ENCODE measurements around the gene TLN1.

TLN1 gene

GRCh38 chr9:35743880-35744518, 12.0 kb upstream of the TLN1 start:
- Mint-ChIP-seq H3K9me3 (no peaks in the 10 kb centered on the region), H3K4me1 (ENCODE audit: low read depth) (peaks cover 48% of the 10 kb centered on the region), H3K4me3 (no peak overlapping the region), H3K36me3 (ENCODE audit: low read depth) (peaks cover 42% of the 10 kb centered on the region), H3K27me3 (no peaks in the 10 kb centered on the region), H3K27ac (no peak overlapping the region)

DNA sequence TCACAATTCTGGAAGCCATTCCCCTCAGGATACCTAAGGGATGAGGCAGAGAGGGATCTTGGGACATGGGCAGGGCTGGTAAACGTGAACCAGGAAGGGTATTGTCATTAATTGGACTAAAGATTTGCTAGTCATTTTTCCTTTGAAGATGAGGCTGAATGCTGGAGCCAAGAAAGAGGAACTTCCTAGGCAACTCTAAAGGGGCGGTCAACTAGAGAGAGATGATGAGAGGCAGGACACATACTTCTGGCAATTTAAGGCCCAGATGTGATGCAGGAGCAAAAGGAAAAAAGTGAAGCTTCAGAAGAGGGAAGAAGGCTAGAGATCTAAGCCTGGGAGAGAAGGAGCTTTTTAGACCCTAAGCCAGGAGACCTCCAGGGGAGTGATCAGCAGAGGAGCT, 11.5 kb upstream of the TLN1 start:
- no peak overlapping the region for H3K4me3 Mint-ChIP-seq
- peaks cover 48% of the 10 kb centered on the region for H3K4me1 Mint-ChIP-seq (ENCODE audit: low read depth)
- H3K27me3 Mint-ChIP-seq = no peaks in the 10 kb centered on the region
- no peaks in the 10 kb centered on the region for H3K9me3 Mint-ChIP-seq
- peaks cover 47% of the 10 kb centered on the region for H3K36me3 Mint-ChIP-seq (ENCODE audit: low read depth)
- no peak overlapping the region for H3K27ac Mint-ChIP-seq

DNA sequence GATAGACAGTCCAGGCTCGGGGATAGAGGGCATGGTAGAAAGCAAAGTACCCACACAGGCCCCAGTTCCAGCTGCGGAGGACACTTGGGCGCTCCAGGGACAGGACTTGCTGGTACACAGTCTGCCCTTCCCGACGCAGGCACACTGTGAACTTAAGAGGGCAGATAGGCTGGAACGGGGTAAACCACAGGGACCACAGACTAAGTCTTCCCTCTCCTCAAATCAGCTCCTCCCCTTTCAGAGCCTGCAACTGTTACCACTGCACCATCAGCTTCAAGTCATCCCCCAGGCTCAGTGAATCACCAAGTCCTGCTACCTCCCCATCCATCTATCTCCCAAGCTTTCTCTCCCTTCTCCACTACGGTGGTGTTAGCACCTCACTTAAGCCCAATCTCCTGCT, 9.7 kb upstream of the TLN1 start:
- Mint-ChIP-seq H3K36me3 (ENCODE audit: low read depth) (peaks cover 54% of the 10 kb centered on the region), H3K4me3 (no peak overlapping the region), H3K27ac (peak overlapping the region; percentile 7)

GRCh38 chr9:35740243-35740642, 8.2 kb upstream of the TLN1 start:
- H3K27ac Mint-ChIP-seq = no peak overlapping the region
- peaks cover 56% of the 10 kb centered on the region for H3K36me3 Mint-ChIP-seq (ENCODE audit: low read depth)
- no peaks in the 10 kb centered on the region for H3K27me3 Mint-ChIP-seq
- no peaks in the 10 kb centered on the region for H3K9me3 Mint-ChIP-seq
- no peak overlapping the region for H3K4me3 Mint-ChIP-seq
- H3K4me1 Mint-ChIP-seq (ENCODE audit: low read depth) = peaks cover 19% of the 10 kb centered on the region

More for the DNA sequence above, 9.7 kb upstream of the TLN1 start:
- Mint-ChIP-seq H3K9me3 (no peaks in the 10 kb centered on the region), H3K27me3 (no peaks in the 10 kb centered on the region), H3K4me1 (ENCODE audit: low read depth) (peaks cover 33% of the 10 kb centered on the region)

GRCh38 chr9:35738924-35739323, 6.9 kb upstream of the TLN1 start:
- Mint-ChIP-seq H3K27me3 (no peaks in the 10 kb centered on the region), H3K36me3 (ENCODE audit: low read depth) (peaks cover 60% of the 10 kb centered on the region), H3K9me3 (no peaks in the 10 kb centered on the region), H3K4me3 (no peak overlapping the region), H3K4me1 (ENCODE audit: low read depth) (peaks cover 24% of the 10 kb centered on the region), H3K27ac (no peak overlapping the region)

GRCh38 chr9:35738186-35738585, 6.2 kb upstream of the TLN1 start:
- Mint-ChIP-seq H3K27me3 (no peaks in the 10 kb centered on the region), H3K36me3 (ENCODE audit: low read depth) (peaks cover 52% of the 10 kb centered on the region)

DNA sequence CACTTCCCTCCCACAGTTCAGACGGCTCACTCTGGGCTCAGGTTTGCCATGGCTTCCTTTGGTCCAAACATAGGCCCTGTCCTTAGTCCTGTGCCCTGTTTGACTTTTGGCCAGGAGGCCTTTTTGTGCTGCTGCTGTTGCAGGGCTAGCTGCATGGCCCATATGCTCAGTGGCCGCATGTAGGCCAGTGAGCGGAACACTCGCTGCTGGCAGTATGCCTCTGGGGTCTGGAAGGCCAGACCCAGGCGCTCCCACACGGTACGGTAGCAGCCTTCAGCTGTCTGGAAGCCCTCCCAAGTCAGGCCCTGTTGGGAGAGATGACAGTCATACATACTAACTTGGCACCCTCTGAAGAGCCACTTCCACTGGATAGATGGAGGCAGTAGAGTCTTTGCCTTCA, 5.1 kb upstream of the TLN1 start:
- Mint-ChIP-seq H3K4me1 (ENCODE audit: low read depth) (peaks cover 26% of the 10 kb centered on the region), H3K27me3 (no peaks in the 10 kb centered on the region), H3K4me3 (no peak overlapping the region), H3K36me3 (ENCODE audit: low read depth) (peaks cover 44% of the 10 kb centered on the region), H3K27ac (no peak overlapping the region), H3K9me3 (no peaks in the 10 kb centered on the region)

More at GRCh38 chr9:35738186-35738585, 6.2 kb upstream of the TLN1 start:
- peaks cover 27% of the 10 kb centered on the region for H3K4me1 Mint-ChIP-seq (ENCODE audit: low read depth)
- no peak overlapping the region for H3K4me3 Mint-ChIP-seq
- H3K27ac Mint-ChIP-seq = no peak overlapping the region
- no peaks in the 10 kb centered on the region for H3K9me3 Mint-ChIP-seq

- no peak overlapping the region for H3K4me3 Mint-ChIP-seq
- H3K4me1 Mint-ChIP-seq (ENCODE audit: low read depth) = peaks cover 17% of the 10 kb centered on the region
- peaks cover 41% of the 10 kb centered on the region for H3K36me3 Mint-ChIP-seq (ENCODE audit: low read depth)
- H3K27ac Mint-ChIP-seq = no peak overlapping the region
- H3K27me3 Mint-ChIP-seq = no peaks in the 10 kb centered on the region
- H3K9me3 Mint-ChIP-seq = no peaks in the 10 kb centered on the region
These were observed 4.2 kb upstream of the TLN1 start for GRCh38 chr9:35736201-35736633.

GRCh38 chr9:35734096-35734495, 2.1 kb upstream of the TLN1 start:
- Mint-ChIP-seq H3K4me3 (peak overlapping the region; percentile 35), H3K27me3 (no peaks in the 10 kb centered on the region), H3K36me3 (ENCODE audit: low read depth) (peaks cover 34% of the 10 kb centered on the region), H3K4me1 (ENCODE audit: low read depth) (peaks cover 17% of the 10 kb centered on the region), H3K27ac (peak overlapping the region; percentile 67), H3K9me3 (no peaks in the 10 kb centered on the region)

- Mint-ChIP-seq H3K4me1 (ENCODE audit: low read depth) (peaks cover 17% of the 10 kb centered on the region), H3K36me3 (ENCODE audit: low read depth) (peaks cover 23% of the 10 kb centered on the region), H3K27ac (peak overlapping the region; percentile 94), H3K27me3 (no peaks in the 10 kb centered on the region), H3K9me3 (no peaks in the 10 kb centered on the region), H3K4me3 (no peak overlapping the region)
These were observed 976 bp upstream of the TLN1 start for GRCh38 chr9:35732800-35733541.

GRCh38 chr9:35731415-35732184, 395 bp downstream of the TLN1 start:
- Mint-ChIP-seq H3K4me3 (no peak overlapping the region), H3K9me3 (no peaks in the 10 kb centered on the region), H3K27me3 (no peaks in the 10 kb centered on the region), H3K36me3 (ENCODE audit: low read depth) (peaks cover 23% of the 10 kb centered on the region), H3K4me1 (ENCODE audit: low read depth) (peaks cover 17% of the 10 kb centered on the region), H3K27ac (peak overlapping the region; percentile 95)

DNA sequence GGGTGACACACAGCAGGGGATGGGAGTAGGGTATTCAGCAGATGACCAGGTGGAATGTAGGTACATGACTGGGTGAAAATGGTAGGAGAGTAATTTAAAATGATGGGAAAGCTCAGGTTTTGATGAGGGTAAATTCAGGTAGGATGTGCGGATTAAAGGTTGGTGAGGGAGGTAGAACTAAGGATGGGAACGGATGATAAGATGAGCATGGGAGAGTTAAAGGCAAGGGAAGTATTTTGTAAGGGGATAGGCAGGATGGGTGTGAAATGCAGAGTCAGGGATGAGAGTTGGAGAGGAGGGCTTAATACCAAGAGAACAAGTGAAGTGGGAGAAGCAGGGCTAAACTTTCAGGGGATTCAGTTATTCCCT, 1.5 kb downstream of the TLN1 start:
- Mint-ChIP-seq H3K27me3 (no peaks in the 10 kb centered on the region), H3K9me3 (no peaks in the 10 kb centered on the region), H3K4me1 (ENCODE audit: low read depth) (peaks cover 17% of the 10 kb centered on the region), H3K27ac (no peak overlapping the region), H3K36me3 (ENCODE audit: low read depth) (peaks cover 22% of the 10 kb centered on the region), H3K4me3 (no peak overlapping the region)

- Mint-ChIP-seq H3K36me3 (ENCODE audit: low read depth) (peaks cover 19% of the 10 kb centered on the region), H3K4me3 (no peak overlapping the region), H3K27me3 (no peaks in the 10 kb centered on the region), H3K27ac (no peak overlapping the region), H3K9me3 (no peaks in the 10 kb centered on the region), H3K4me1 (ENCODE audit: low read depth) (peaks cover 17% of the 10 kb centered on the region)
These were observed 2.1 kb downstream of the TLN1 start for GRCh38 chr9:35729700-35730485.

- no peaks in the 10 kb centered on the region for H3K9me3 Mint-ChIP-seq
- peaks cover 13% of the 10 kb centered on the region for H3K4me1 Mint-ChIP-seq (ENCODE audit: low read depth)
- no peak overlapping the region for H3K4me3 Mint-ChIP-seq
- H3K36me3 Mint-ChIP-seq (ENCODE audit: low read depth) = peaks cover 22% of the 10 kb centered on the region
- no peak overlapping the region for H3K27ac Mint-ChIP-seq
- H3K27me3 Mint-ChIP-seq = no peaks in the 10 kb centered on the region
These were observed 2.9 kb downstream of the TLN1 start for GRCh38 chr9:35729101-35729500.

Data from stimulated activated naive CD8-positive, alpha-beta T cell treated with anti-CD3 and anti-CD28 coated beads, Interleukin-15, Interleukin-2, amounts not matched to agents 100 ng/mL and 50 ng/mL, for 24 hours (primary cell).